NB4 (cell line): ENCODE results near the gene WDFY4.

ENCODE experiments used
- POLR2A ChIP-seq: IDR thresholded peaks from 2 replicates; pipeline ENCODE4 v1.6.1; 2011; ENCODE audit warnings: mild to moderate bottlenecking; ENCODE audit not compliant: insufficient read length; ENCODE audit errors: extremely low read depth
- TF ChIP-seq, protein P1 (sequence below): IDR thresholded peaks from one replicate; pipeline ENCODE4 v1.5.1; 2012; ENCODE audit warnings: low read depth, low read length
- TF ChIP-seq, protein P2 (sequence below): IDR thresholded peaks from 2 replicates; pipeline ENCODE4 v1.6.1; 2011; ENCODE audit warnings: low read depth, low read length

DNA sequence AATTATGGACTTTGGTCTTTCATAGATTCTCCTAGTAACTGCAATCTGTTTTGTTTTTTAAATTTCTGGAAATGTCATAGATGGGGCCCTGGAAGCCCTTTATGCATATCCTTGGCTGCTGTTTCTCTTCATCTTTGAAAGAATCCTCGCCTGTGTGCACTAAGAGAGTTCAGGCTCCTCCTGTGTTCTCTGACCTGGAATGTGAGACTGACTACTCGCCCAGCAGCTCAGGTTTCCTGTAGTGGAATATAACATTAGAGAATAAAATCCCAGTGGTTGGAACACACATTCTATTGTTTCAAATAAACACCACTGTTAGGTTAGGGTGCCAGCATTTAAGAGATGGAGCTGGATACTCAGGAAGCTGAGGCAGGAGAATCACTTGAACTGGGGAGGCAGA, 56.3 kb downstream of the WDFY4 start:
- TF ChIP-seq POLR2A: no peak
- TF ChIP-seq, protein P1, sequence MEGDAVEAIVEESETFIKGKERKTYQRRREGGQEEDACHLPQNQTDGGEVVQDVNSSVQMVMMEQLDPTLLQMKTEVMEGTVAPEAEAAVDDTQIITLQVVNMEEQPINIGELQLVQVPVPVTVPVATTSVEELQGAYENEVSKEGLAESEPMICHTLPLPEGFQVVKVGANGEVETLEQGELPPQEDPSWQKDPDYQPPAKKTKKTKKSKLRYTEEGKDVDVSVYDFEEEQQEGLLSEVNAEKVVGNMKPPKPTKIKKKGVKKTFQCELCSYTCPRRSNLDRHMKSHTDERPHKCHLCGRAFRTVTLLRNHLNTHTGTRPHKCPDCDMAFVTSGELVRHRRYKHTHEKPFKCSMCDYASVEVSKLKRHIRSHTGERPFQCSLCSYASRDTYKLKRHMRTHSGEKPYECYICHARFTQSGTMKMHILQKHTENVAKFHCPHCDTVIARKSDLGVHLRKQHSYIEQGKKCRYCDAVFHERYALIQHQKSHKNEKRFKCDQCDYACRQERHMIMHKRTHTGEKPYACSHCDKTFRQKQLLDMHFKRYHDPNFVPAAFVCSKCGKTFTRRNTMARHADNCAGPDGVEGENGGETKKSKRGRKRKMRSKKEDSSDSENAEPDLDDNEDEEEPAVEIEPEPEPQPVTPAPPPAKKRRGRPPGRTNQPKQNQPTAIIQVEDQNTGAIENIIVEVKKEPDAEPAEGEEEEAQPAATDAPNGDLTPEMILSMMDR: no peak
- TF ChIP-seq, protein P2, sequence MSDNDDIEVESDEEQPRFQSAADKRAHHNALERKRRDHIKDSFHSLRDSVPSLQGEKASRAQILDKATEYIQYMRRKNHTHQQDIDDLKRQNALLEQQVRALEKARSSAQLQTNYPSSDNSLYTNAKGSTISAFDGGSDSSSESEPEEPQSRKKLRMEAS: no peak
